ENCODE results near the gene TENT4B.
"Not testable (repeated sequence)": the region's sequence is repeated elsewhere in the genome, so short reads cannot be mapped to it uniquely, and the experiment has no call there.

The TENT4B gene

GRCh38 chr16:50152807-50153595 is at the start of gene TENT4B:
TENT4B (plus strand) TSS chr16:50153306; CDS start chr16:50153622, 316 bp downstream.
- DNase-seq, result peak; percentile 51

- no peak for DNase-seq
Observed at GRCh38 chr16:50103764-50104163, 49.3 kb upstream of the TENT4B start.

GRCh38 chr16:50114357-50115129 is 38.6 kb upstream of the TENT4B start:
- no peak for DNase-seq

GRCh38 chr16:50120711-50121110 is 32.4 kb upstream of the TENT4B start:
- DNase-seq, result no peak

GRCh38 chr16:50121278-50121677 is 31.8 kb upstream of the TENT4B start:
- no peak for DNase-seq

- peak; percentile 58 for DNase-seq
Observed at GRCh38 chr16:50121721-50122445, 31.2 kb upstream of the TENT4B start.

- no peak for DNase-seq
Observed at GRCh38 chr16:50123417-50123816, 29.7 kb upstream of the TENT4B start.

- DNase-seq, result no peak
Observed at GRCh38 chr16:50124769-50125168, 28.3 kb upstream of the TENT4B start.

- no peak for DNase-seq
Observed at GRCh38 chr16:50126183-50126582, 26.9 kb upstream of the TENT4B start.

GRCh38 chr16:50132571-50132970 is 20.5 kb upstream of the TENT4B start:
- DNase-seq, result not testable (repeated sequence)

- no peak for DNase-seq
Observed at GRCh38 chr16:50133214-50133613, 19.9 kb upstream of the TENT4B start.

- no peak for DNase-seq
Observed at GRCh38 chr16:50136399-50136798, 16.7 kb upstream of the TENT4B start.

- DNase-seq, result no peak
Observed at GRCh38 chr16:50137268-50137667, 15.8 kb upstream of the TENT4B start.

- no peak for DNase-seq
Observed at GRCh38 chr16:50139580-50139979, 13.5 kb upstream of the TENT4B start.

- no peak for DNase-seq
Observed at GRCh38 chr16:50144211-50144610, 8.9 kb upstream of the TENT4B start.

GRCh38 chr16:50146479-50147435 is 6.3 kb upstream of the TENT4B start:
- DNase-seq, result no peak

GRCh38 chr16:50151322-50151721 is 1.8 kb upstream of the TENT4B start:
- no peak for DNase-seq

- no peak for DNase-seq
Observed at GRCh38 chr16:50151756-50152155, 1.4 kb upstream of the TENT4B start.

GRCh38 chr16:50152351-50152806 is 727 bp upstream of the TENT4B start:
- no peak for DNase-seq

GRCh38 chr16:50153596-50154419 is 702 bp downstream of the TENT4B start:
- DNase-seq, result no peak

GRCh38 chr16:50154420-50154950 is 1.4 kb downstream of the TENT4B start:
- no peak for DNase-seq
